Peyer's patch (tissue), 4 donors: Measurements from ENCODE around the gene APOE. TPM values are rescaled to one million over a fixed set of nuclear protein-coding genes. Genes with fewer than 3 reads are reported as not detected.
"Not testable (repeated sequence)": the region's sequence is repeated elsewhere in the genome, so short reads cannot be mapped to it uniquely, and the experiment has no call there.

Experiments used
- DNase-seq, 3 donors: peaks; one replicate each; pipeline ENCODE4 v3.0.0-alpha.2; 2017 to 2019
- H3K27ac ChIP-seq, 4 donors: fragments of 200-600 bp; sonication (generic); one replicate each; pipeline ENCODE4 v1.5.1; 2016 to 2019
- H3K27me3 ChIP-seq, 2 donors: fragments of 200-600 bp; sonication (generic); one replicate each; pipeline ENCODE4 v1.5.1; 2019
- H3K36me3 ChIP-seq, 3 donors: fragments of 200-600 bp; sonication (generic); one replicate each; pipeline ENCODE4 v1.5.1; 2016 to 2019
- H3K4me1 ChIP-seq, 4 donors: fragments of 200-600 bp; sonication (generic); one replicate each; pipeline ENCODE4 v1.5.1; 2016 to 2019
- H3K4me3 ChIP-seq, 4 donors: fragments of 200-600 bp; sonication (generic); 1 replicate in 3 of 4; 2 replicates in 1 of 4; pipeline ENCODE4 v1.5.1; 2016 to 2019; ENCODE audit warnings: mild to moderate bottlenecking in 1 of 4
- H3K9me3 ChIP-seq, 4 donors: fragments of 200-600 bp; sonication (generic); one replicate each; pipeline ENCODE4 v1.5.1; 2016 to 2019; ENCODE audit warnings: mild to moderate bottlenecking in 1 of 4
- POLR2A ChIP-seq, 2 donors: fragments of 450-650 bp; IDR thresholded peaks; one replicate each; pipeline ENCODE4 v1.5.1; 2017; ENCODE audit warnings: antibody characterized with exemption in 2 of 2, mild to moderate bottlenecking in 2 of 2, moderate library complexity in 2 of 2
- total RNA-seq, 4 donors: library from RNA; depleted of rRNA; stranded (reverse); fragments of >200 nt; gene quantifications; one replicate each; pipeline ENCODE4 v1.1.0, GENCODE V29; 2016
- TF ChIP-seq, protein P1 (sequence below), 6 experiments: fragments of 450-650 bp in 4 of 6; fragments of 200-600 bp in 2 of 6; sonication (generic) in 1 of 6; IDR thresholded peaks; one replicate each; pipeline ENCODE4 v1.5.1; 2017 to 2019; ENCODE audit warnings: antibody characterized with exemption in 6 of 6, mild to moderate bottlenecking in 3 of 6, moderate library complexity in 1 of 6

The APOE gene
- total RNA-seq, 4 donors from 2014 or later: 24.2 to 203 (median 51.6) TPM

DNA sequence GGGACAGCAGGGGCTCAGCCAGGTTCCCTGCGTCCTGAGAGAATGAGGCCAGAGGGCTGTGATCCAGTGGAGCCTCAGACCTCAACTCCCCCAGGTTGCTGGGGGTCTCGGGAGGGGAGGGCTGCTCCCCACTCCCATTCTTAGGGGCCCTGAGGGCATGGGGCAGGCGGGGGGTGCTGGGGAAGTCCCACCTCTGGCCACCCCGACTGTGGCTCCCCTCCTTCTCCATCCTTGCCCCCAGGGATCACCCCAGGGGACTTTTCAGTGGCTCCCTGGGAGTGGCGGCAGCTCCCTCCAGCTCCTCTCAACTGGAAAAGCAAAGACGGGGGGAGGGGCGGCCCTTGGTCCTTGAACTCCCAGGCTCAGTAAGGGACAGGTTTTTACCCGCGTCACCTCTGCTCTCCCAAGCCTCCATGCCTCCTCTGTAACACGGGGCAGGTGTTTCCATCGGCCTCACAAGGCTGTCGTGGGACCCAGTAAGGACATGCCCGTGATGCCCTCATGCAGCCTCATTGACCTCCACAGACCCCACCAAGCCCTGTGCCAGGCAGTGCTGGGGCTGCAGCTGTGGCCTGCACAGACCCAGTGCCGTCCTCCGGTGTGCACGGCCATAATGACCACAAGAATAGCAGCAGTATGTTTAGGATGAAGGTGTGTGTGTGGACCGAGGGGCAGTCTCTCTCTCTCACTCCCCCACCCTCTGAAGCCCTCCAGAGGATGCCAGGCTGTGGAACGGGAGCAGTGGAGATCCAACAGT, 26.1 kb upstream of the APOE start:
- no peak for DNase-seq
- no peak overlapping the region for H3K27ac ChIP-seq
- H3K9me3 ChIP-seq: no peaks in the 10 kb centered on the region
- no peaks in the 10 kb centered on the region for H3K4me1 ChIP-seq
- TF ChIP-seq POLR2A (IDR thresholded peaks at IDR 0.05): no peak
- TF ChIP-seq, protein P1, sequence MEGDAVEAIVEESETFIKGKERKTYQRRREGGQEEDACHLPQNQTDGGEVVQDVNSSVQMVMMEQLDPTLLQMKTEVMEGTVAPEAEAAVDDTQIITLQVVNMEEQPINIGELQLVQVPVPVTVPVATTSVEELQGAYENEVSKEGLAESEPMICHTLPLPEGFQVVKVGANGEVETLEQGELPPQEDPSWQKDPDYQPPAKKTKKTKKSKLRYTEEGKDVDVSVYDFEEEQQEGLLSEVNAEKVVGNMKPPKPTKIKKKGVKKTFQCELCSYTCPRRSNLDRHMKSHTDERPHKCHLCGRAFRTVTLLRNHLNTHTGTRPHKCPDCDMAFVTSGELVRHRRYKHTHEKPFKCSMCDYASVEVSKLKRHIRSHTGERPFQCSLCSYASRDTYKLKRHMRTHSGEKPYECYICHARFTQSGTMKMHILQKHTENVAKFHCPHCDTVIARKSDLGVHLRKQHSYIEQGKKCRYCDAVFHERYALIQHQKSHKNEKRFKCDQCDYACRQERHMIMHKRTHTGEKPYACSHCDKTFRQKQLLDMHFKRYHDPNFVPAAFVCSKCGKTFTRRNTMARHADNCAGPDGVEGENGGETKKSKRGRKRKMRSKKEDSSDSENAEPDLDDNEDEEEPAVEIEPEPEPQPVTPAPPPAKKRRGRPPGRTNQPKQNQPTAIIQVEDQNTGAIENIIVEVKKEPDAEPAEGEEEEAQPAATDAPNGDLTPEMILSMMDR (IDR thresholded peaks at IDR 0.05): no peak
- no peaks in the 10 kb centered on the region for H3K27me3 ChIP-seq
- peaks cover 0 to 51% (median 0%) of the 10 kb centered on the region in 3 donors for H3K36me3 ChIP-seq
- H3K4me3 ChIP-seq: no peak overlapping the region

DNA sequence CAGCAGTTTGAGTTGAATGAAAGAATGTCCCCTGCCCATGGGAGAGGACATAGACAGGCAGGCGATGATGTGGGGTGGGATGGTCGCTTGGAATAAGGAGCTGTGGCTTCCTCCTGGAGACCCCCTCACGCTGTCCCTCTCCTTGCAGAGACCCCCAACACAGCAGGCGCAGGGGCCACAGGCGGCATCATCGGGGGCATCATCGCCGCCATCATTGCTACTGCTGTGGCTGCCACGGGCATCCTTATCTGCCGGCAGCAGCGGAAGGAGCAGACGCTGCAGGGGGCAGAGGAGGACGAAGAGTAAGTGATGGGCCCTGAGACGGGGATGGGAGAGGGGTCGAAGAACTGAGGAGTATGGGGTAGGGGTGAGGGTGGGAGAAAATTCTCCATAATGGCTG, 23.5 kb upstream of the APOE start:
- no peak overlapping the region for H3K27ac ChIP-seq
- H3K4me3 ChIP-seq: no peak overlapping the region
- no peaks in the 10 kb centered on the region for H3K4me1 ChIP-seq
- TF ChIP-seq, protein P1 (IDR thresholded peaks at IDR 0.05): no peak
- TF ChIP-seq POLR2A (IDR thresholded peaks at IDR 0.05): no peak
- H3K36me3 ChIP-seq: peaks cover 0 to 46% (median 0%) of the 10 kb centered on the region in 3 donors
- H3K9me3 ChIP-seq: no peaks in the 10 kb centered on the region
- no peaks in the 10 kb centered on the region for H3K27me3 ChIP-seq
- no peak for DNase-seq

GRCh38 chr19:44882619-44883397, 22.8 kb upstream of the APOE start:
- not testable (repeated sequence) for H3K4me1 ChIP-seq, DNase-seq, H3K27me3 ChIP-seq, H3K27ac ChIP-seq, H3K4me3 ChIP-seq, H3K9me3 ChIP-seq
- peaks cover 0 to 43% (median 0%) of the 10 kb centered on the region in 3 donors for H3K36me3 ChIP-seq

DNA sequence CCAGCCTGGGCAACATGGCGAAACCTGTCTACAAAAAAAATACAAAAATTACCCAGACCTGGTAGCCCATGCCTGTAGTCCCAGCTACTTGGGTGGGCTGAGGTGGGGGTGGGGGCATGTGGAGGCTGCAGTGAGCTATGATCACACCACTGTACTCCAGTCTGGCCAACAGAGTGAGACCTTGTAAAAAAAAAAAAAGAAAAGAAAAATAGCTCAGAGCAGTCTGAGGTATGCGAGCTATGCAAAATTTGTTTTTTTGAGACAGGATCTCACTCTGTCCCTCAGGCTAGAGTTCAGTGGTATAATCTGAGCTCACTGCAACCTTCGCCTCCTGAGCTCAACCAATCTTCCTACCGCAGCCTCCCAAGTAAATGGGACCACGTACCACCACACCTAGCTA, 21.7 kb upstream of the APOE start:
- Histone ChIP-seq H3K36me3 (peaks cover 0 to 46% (median 0%) of the 10 kb centered on the region in 3 donors), H3K27me3 (no peaks in the 10 kb centered on the region), H3K4me3 (no peak overlapping the region), H3K4me1 (no peaks in the 10 kb centered on the region), H3K9me3 (no peaks in the 10 kb centered on the region), H3K27ac (no peak overlapping the region)
- no peak for TF ChIP-seq POLR2A (IDR thresholded peaks at IDR 0.05)
- TF ChIP-seq, protein P1 (IDR thresholded peaks at IDR 0.05): no peak
- DNase-seq: no peak

DNA sequence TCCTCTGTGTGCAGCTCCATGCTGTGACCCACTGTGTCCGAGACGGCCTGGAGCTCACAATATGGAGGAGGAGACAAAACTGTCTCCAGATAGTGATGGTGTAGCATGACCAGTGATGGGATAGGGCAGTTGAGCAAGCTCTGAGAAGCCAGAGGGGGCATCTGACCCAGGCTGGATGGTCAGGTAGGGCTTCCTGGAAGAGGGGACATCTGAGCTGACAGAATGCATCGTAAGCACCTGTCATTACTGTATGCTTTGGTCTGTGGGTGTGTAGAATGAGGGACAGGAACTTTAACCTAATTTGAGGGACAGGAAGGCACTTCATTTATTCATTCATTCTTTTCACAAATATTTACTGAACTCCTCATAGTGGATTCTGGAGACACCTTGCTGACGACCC, 21.0 kb upstream of the APOE start:
- DNase-seq: no peak
- H3K27me3 ChIP-seq: no peaks in the 10 kb centered on the region
- TF ChIP-seq POLR2A (IDR thresholded peaks at IDR 0.05): no peak
- TF ChIP-seq, protein P1 (IDR thresholded peaks at IDR 0.05): no peak
- peaks cover 0 to 3% (median under 1%) of the 10 kb centered on the region in 4 donors for H3K4me1 ChIP-seq
- H3K27ac ChIP-seq: no peak overlapping the region
- no peaks in the 10 kb centered on the region for H3K9me3 ChIP-seq
- no peak overlapping the region for H3K4me3 ChIP-seq
- H3K36me3 ChIP-seq: peaks cover 0 to 46% (median 0%) of the 10 kb centered on the region in 3 donors

DNA sequence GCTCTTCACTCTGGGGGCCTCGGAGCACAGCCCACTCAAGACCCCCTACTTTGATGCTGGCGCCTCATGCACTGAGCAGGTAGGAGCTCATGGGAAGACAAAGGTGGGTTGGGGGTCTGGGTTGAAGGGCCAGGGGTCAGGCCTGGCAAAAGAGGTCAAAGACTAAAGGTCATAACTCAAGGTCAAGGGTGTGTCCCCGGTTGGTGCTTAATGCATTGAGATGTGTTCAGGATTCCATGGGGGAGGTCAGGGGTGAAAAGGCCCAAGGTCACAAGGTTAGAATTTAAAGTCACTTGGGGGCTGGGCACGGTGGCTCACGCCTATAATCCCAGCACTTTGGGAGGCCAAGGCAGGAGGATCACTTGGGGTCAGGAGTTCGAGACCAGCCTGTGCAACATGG, 19.5 kb upstream of the APOE start:
- H3K27me3 ChIP-seq: no peaks in the 10 kb centered on the region
- peaks cover 0 to 46% (median 0%) of the 10 kb centered on the region in 3 donors for H3K36me3 ChIP-seq
- TF ChIP-seq, protein P1 (IDR thresholded peaks at IDR 0.05): no peak
- no peak overlapping the region for H3K4me3 ChIP-seq
- no peak for DNase-seq
- no peaks in the 10 kb centered on the region for H3K9me3 ChIP-seq
- no peak overlapping the region for H3K27ac ChIP-seq
- peaks cover 0 to 9% (median 3%) of the 10 kb centered on the region in 4 donors for H3K4me1 ChIP-seq
